Motor neuron (in vitro differentiated cells): ENCODE data around the gene CREG2. TPM values are rescaled to one million over a fixed set of nuclear protein-coding genes. Genes with fewer than 3 reads are reported as not detected.
A peak's percentile ranks its signal among the peaks of the same experiment; 100 is the strongest.

Experiments used
- ATAC-seq, 8 experiments: fragments of 200-7000 bp; cut with Tn5 transposase; replicated peaks in 6 of 8; 2 replicates each; pipeline ENCODE4 v1.8.0; 2021; ENCODE audit warnings: mild to moderate bottlenecking in 8 of 8, moderate library complexity in 8 of 8
- H3K27ac ChIP-seq, 2 donors: fragments of 250-450 bp; sonication (Bioruptor Pico); 2 replicates each; pipeline ENCODE4 v1.9.0; 2021; ENCODE audit warnings: antibody characterized with exemption in 2 of 2, mild to moderate bottlenecking in 2 of 2, moderate library complexity in 1 of 2
- H3K4me1 ChIP-seq, 2 donors: fragments of 250-450 bp; sonication (Bioruptor Pico); replicated peaks in 1 of 2; 2 replicates each; pipeline ENCODE4 v1.6.1; 2021; ENCODE audit warnings: antibody characterized with exemption in 2 of 2, mild to moderate bottlenecking in 2 of 2, moderate library complexity in 1 of 2
- H3K4me3 ChIP-seq, 5 donors: fragments of 250-450 bp; sonication (Bioruptor Pico); 2 replicates each; pipeline ENCODE4 v1.9.0; 2021; ENCODE audit warnings: antibody characterized with exemption in 5 of 5, mild to moderate bottlenecking in 5 of 5, moderate library complexity in 4 of 5
- WGBS, 10 experiments: fragments of 450-650 bp; shearing (Covaris generic); methylation state at CpG; one replicate each; pipeline ENCODE4 v1.0.0; 2022; 5-methylcytosine and 5-hydroxymethylcytosine counted together
- in situ Hi-C, 9 experiments: fragments of 400-800 bp; cut with MboI; loops; one replicate each; pipeline ENCODE4 v1.15.0; 2021; ENCODE audit warnings: low sequenced_read_pairs in 9 of 9, low pct_unique_long_range_greater_than_20kb in 2 of 9; ENCODE audit not compliant: unreplicated experiment in 9 of 9
- total RNA-seq, 8 experiments: library from RNA; unstranded; fragments of 300-600 nt; gene quantifications; 2 replicates each; pipeline versions ENCODE4 v1.2.3 to v1.2.4, GENCODE V29; 2022

CREG2 gene
- total RNA-seq, 8 experiments from 2014 or later = 0.05 to 14.9 (median 6.8) TPM; not detected in 1

DNA sequence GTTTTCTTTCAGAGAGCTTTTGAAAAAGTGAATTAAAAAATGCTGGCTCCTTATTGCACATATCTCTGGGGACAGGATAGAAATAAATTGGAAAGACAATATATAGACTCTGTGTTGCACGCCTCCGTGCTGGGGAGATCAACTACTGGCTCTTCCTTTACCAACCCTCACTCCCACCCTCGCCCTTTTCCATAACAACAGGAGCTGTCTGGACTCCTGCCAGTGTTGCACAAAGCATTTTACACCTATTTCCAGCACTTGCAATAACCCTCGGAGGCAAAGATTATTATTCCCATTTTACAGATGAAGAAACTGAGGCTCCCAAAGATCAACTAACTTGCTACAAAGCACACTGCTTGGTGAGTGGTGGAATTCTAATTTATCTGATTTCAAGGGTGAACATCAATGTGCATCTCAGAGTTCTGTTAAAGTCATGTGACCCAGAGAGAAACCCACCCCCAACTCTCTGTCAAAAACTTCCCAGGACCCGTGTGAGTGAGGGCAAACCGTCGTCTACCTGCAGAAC lies 4.2 kb downstream of the CREG2 start:
- in situ Hi-C loops = no loop called here
- 50 to 83% (median 69%) methylated on average over 1 to 7 of the region's 7 CpGs; no CpG with 5 or more reads in 1 of the 10 experiments for WGBS, 10 experiments
- ATAC-seq = no peak
- Histone ChIP-seq H3K27ac (no peak overlapping the region), H3K4me3 (no peak overlapping the region), H3K4me1 (peaks cover 0 to 4% of the 10 kb centered on the region in 2 donors)

DNA sequence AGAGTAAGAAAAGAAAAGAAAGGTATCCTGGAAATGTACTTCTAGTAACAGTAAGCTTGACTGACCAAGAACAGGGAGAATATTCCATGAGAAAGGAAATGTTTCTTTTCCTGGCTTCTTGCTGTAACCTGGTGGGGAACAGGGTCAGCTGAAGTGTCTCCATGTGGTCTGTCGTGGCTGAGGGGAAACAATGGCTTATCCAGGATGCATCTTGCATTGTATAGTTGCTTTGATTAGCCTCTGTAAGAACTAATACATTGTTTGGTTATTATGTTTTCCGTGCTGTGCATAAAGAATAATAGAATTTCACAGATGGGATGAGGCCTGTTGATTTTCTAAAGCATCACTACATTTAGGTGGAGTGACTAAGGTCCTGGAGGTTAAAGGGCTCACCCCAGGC lies 4.9 kb downstream of the CREG2 start:
- no peak overlapping the region for H3K27ac ChIP-seq
- no peak for ATAC-seq
- WGBS, 10 experiments = 30 to 100% (median 67%) methylated on average over 1 to 2 of the region's 2 CpGs; no CpG with 5 or more reads in 3 of the 10 experiments

DNA sequence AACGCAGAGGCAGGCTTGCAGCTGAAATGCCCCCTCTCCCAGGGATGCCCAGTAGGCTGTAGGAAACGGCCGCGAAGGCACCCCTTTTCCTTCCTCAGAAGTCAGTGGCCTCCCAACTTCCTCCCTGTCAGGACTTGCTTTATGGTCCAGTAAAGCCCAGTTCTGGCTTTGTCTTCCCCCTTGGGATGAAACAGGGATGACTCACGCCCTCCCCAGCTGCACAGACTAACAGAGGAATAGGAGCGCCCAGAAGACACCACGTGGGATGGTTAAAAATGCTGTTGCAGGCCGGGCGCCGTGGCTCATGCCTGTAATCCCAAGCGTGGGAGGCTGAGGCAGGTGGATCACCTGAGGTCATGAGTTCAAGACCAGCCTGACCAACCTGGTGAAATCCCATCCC lies 6.9 kb downstream of the CREG2 start:
- peak in 3 of 8 experiments; percentile 28 to 98 (median 79) for ATAC-seq
- no peak overlapping the region for H3K4me3 ChIP-seq
- no peak overlapping the region for H3K27ac ChIP-seq
- WGBS, 10 experiments = 80 to 90% (median 83%) methylated on average over 2 to 4 of the region's 11 CpGs; no CpG with 5 or more reads in 7 of the 10 experiments
- in situ Hi-C loops = no loop called here
- H3K4me1 ChIP-seq = no peaks in the 10 kb centered on the region

More for the DNA sequence above, 4.9 kb downstream of the CREG2 start:
- Histone ChIP-seq H3K4me3 (no peak overlapping the region), H3K4me1 (peaks cover 0 to 4% of the 10 kb centered on the region in 2 donors)
- in situ Hi-C loops = no loop called here

- no peak overlapping the region for H3K27ac ChIP-seq
- no peak overlapping the region for H3K4me3 ChIP-seq
- in situ Hi-C loops = no loop called here
- H3K4me1 ChIP-seq = no peaks in the 10 kb centered on the region
- ATAC-seq = no peak
- 71 to 100% (median 95%) methylated on average over 1 to 2 of the region's 2 CpGs; no CpG with 5 or more reads in 3 of the 10 experiments for WGBS, 10 experiments
Measured at GRCh38 chr2:101379091-101379490, 8.2 kb downstream of the CREG2 start.

DNA sequence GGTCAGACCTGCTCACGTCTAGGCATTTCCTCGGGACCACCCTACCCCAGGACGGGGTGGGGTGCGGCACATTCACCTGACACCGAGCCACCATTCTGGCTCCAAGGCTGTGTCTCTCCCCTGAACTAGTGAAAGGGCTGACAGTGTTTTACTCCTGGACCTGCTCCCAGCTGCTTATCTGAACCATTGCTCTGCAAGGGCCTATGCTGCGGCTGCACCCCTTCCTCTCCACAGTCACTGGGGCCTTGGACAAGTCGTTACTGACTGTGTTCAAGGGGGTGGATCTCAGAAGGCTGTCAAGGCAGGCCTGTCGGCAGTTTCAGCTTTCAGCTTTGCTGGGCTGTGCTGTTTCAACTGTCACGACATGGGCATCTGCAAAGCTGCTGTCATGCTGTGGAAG lies 11.7 kb downstream of the CREG2 start:
- H3K27ac ChIP-seq = no peak overlapping the region
- in situ Hi-C loops = no loop called here
- peaks cover 8% of the 10 kb centered on the region in 2 donors for H3K4me1 ChIP-seq
- H3K4me3 ChIP-seq = no peak overlapping the region
- WGBS, 10 experiments = 56 to 90% (median 83%) methylated on average over 1 to 4 of the region's 9 CpGs; no CpG with 5 or more reads in 7 of the 10 experiments
- ATAC-seq = no peak

DNA sequence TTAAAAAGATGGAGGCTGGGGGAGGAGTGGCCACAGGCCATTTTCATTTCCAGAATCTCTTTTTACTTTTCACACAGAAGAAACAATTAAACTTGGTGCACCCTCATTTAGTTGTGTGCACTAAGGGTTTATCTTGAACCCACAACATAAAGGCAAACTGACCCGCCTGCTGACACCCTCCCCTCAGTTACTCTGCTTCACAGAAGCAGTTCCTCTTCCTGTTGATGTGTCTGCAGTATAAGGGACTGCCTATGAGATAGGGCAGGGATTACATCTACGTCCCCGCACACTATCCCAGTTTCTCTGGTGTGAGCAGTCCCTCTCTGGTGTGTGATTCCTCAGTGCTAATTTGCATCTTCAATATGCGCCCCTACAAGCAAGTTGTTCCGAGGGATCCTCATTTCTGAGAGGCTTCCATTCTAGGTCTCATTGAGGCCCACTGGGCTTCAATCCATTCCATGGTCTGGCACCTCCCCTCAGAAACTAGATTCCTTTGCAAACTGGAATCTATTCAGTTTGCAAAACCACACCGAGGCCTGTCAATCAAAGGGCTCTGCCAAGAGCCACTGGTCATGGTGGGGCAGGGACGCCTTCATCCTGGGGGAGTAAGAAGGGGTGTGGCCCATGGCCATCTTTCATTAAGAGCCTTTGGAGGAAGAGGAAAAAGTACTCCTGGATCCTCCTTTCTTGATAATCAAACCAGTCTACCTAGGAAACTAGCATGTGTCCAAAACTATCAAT lies 12.3 kb downstream of the CREG2 start:
- in situ Hi-C loops = no loop called here
- H3K4me1 ChIP-seq = peaks cover 8% of the 10 kb centered on the region in 2 donors
- no peak overlapping the region for H3K27ac ChIP-seq
- ATAC-seq = no peak
- H3K4me3 ChIP-seq = no peak overlapping the region
- 80 to 100% (median 93%) methylated on average over 1 to 3 of the region's 7 CpGs; no CpG with 5 or more reads in 3 of the 10 experiments for WGBS, 10 experiments

- H3K4me1 ChIP-seq = peaks cover 8% of the 10 kb centered on the region in 2 donors
- ATAC-seq = no peak
- 9 to 100% (median 60%) methylated on average over 1 of the region's 1 CpG; no CpG with 5 or more reads in 1 of the 10 experiments for WGBS, 10 experiments
- no peak overlapping the region for H3K4me3 ChIP-seq
- no peak overlapping the region for H3K27ac ChIP-seq
- in situ Hi-C loops = no loop called here
Measured at GRCh38 chr2:101372792-101373191, 14.5 kb downstream of the CREG2 start.

GRCh38 chr2:101371636-101372035 lies 15.7 kb downstream of the CREG2 start:
- ATAC-seq = peak in 2 of 8 experiments; percentile 26 to 28
- WGBS, 10 experiments = 15 to 94% (median 74%) methylated on average over 2 to 3 of the region's 4 CpGs; no CpG with 5 or more reads in 4 of the 10 experiments

DNA sequence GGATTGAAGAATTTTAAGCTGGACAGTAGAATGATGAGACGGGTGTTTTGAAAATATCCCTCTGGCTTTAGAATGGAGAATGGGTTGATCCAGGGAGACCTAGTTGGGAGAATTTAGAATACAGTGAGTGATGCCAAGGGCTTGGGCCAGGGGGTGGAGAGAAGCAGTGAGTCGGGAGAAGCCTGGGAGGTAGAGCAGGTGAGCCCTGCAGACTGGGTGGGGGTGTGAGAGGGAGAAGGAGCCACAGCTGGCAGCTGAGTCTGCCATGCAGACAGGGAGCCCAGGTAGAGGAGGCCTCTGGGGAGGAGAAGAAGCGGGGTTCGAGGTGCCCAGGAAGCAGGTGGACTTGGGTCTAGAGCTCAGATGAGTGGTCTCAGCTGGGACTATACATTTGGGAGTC lies 18.2 kb downstream of the CREG2 start:
- peaks cover 8% of the 10 kb centered on the region in 2 donors for H3K4me1 ChIP-seq
- no peak for ATAC-seq
- WGBS, 10 experiments = 29 to 100% methylated on average over 2 of the region's 4 CpGs; no CpG with 5 or more reads in 8 of the 10 experiments
- H3K4me3 ChIP-seq = no peak overlapping the region
- in situ Hi-C loops = no loop called here
- H3K27ac ChIP-seq = no peak overlapping the region

More at GRCh38 chr2:101371636-101372035, 15.7 kb downstream of the CREG2 start:
- Histone ChIP-seq H3K4me1 (peaks cover 8% of the 10 kb centered on the region in 2 donors), H3K4me3 (no peak overlapping the region), H3K27ac (peak overlapping the region in 1 of 2 donors; percentile 27)
- in situ Hi-C loops = no loop called here

GRCh38 chr2:101368376-101368775 lies 18.9 kb downstream of the CREG2 start:
- Histone ChIP-seq H3K27ac (no peak overlapping the region), H3K4me1 (peaks cover 8% of the 10 kb centered on the region in 2 donors), H3K4me3 (no peak overlapping the region)
- WGBS, 10 experiments = 14 to 88% (median 60%) methylated on average over 1 to 4 of the region's 5 CpGs; no CpG with 5 or more reads in 3 of the 10 experiments
- ATAC-seq = peak in 1 of 8 experiments; percentile 36
- in situ Hi-C loops = no loop called here

GRCh38 chr2:101367508-101367907 lies 19.8 kb downstream of the CREG2 start:
- Histone ChIP-seq H3K27ac (no peak overlapping the region), H3K4me3 (no peak overlapping the region), H3K4me1 (peaks cover 8% of the 10 kb centered on the region in 2 donors)
- in situ Hi-C loops = no loop called here
- ATAC-seq = no peak
- 17 to 93% (median 75%) methylated on average over 1 to 5 of the region's 5 CpGs; no CpG with 5 or more reads in 4 of the 10 experiments for WGBS, 10 experiments

DNA sequence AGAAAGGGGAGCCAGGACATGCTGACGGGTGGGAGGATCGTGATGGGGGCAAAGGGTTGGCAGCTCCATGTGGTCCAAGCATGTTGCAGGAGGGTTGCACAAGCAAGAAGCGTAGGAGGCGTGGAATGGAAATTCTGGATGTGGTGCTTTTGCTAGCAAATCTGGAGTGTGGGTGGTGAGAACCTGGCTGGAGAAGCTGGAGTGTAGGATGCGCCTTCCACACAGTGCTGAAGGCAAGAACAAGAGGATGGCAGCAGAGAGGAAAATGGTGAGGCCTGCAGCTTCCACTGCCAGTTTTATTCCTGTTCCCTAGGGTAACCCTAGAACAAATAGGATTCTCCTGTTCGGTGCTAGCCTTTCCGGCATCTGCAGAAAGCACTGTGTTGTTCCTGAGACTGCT lies 22.4 kb downstream of the CREG2 start:
- Histone ChIP-seq H3K4me3 (no peak overlapping the region), H3K27ac (no peak overlapping the region), H3K4me1 (peaks cover 0 to 4% of the 10 kb centered on the region in 2 donors)
- in situ Hi-C loops = no loop called here
- WGBS, 10 experiments = 40 to 100% (median 90%) methylated on average over 1 to 6 of the region's 7 CpGs; no CpG with 5 or more reads in 2 of the 10 experiments
- ATAC-seq = no peak

- 67 to 100% (median 83%) methylated on average over 1 to 3 of the region's 4 CpGs; no CpG with 5 or more reads in 4 of the 10 experiments for WGBS, 10 experiments
- no peak for ATAC-seq
- in situ Hi-C loops = no loop called here
- H3K4me3 ChIP-seq = no peak overlapping the region
- H3K4me1 ChIP-seq = peaks cover 0 to 7% of the 10 kb centered on the region in 2 donors
- no peak overlapping the region for H3K27ac ChIP-seq
Measured at GRCh38 chr2:101362777-101363176, 24.5 kb downstream of the CREG2 start.
